HepG2 (cell line): Measurements from ENCODE around the gene SEMA4C. TPM values are rescaled to one million over a fixed set of nuclear protein-coding genes. Genes with fewer than 3 reads are reported as not detected.

Experiments used
- ATF7 ChIP-seq, 2 experiments: fragments of 450-650 bp in 1 of 2; sonication (generic) in 1 of 2; formaldehyde crosslinking in 1 of 2; IDR thresholded peaks; 2 replicates each; pipeline versions ENCODE4 v1.4.0 to v1.6.1; 2016 to 2020; ENCODE audit warnings: antibody characterized with exemption in 1 of 2, mild to moderate bottlenecking in 1 of 2, missing genetic modification reagents in 1 of 2
- FOXM1 ChIP-seq: sonication (generic); formaldehyde crosslinking; IDR thresholded peaks from 2 replicates; pipeline ENCODE4 v1.5.0; 2020; ENCODE audit warnings: missing genetic modification reagents
- GATAD1 ChIP-seq: IDR thresholded peaks from 2 replicates; pipeline ENCODE4 v1.6.1; 2016; ENCODE audit warnings: missing genetic modification reagents, missing compliant biosample characterization
- GTF2F1 ChIP-seq: fragments of 150-350 bp; IDR thresholded peaks from 2 replicates; pipeline ENCODE4 v1.6.1; 2014; ENCODE audit warnings: low read length
- HES4 ChIP-seq: sonication (generic); formaldehyde crosslinking; IDR thresholded peaks from 2 replicates; pipeline ENCODE4 v1.9.0; 2021; ENCODE audit warnings: mild to moderate bottlenecking, missing genetic modification reagents, borderline replicate concordance
- HIVEP1 ChIP-seq: sonication (generic); formaldehyde crosslinking; IDR thresholded peaks from 2 replicates; pipeline ENCODE4 v1.4.0; 2020; ENCODE audit warnings: mild to moderate bottlenecking, missing genetic modification reagents
- HNF4G ChIP-seq, 2 experiments: sonication (generic) in 1 of 2; formaldehyde crosslinking in 1 of 2; IDR thresholded peaks; 2 replicates each; pipeline versions ENCODE4 v1.4.0 to v1.6.1; 2011 to 2020; ENCODE audit warnings: borderline replicate concordance in 2 of 2, low read depth in 2 of 2, mild to moderate bottlenecking in 2 of 2, low read length in 1 of 2, missing genetic modification reagents in 1 of 2, moderate library complexity in 1 of 2
- JDP2 ChIP-seq: sonication (generic); formaldehyde crosslinking; IDR thresholded peaks from 2 replicates; pipeline ENCODE4 v1.8.1; 2022; ENCODE audit warnings: missing genetic modification reagents, borderline replicate concordance
- LCORL ChIP-seq, 2 experiments: fragments of 450-650 bp in 1 of 2; sonication (generic) in 1 of 2; formaldehyde crosslinking in 1 of 2; IDR thresholded peaks; 2 replicates each; pipeline versions ENCODE4 v1.5.0 to v1.6.1; 2017 to 2020; ENCODE audit warnings: antibody characterized with exemption in 1 of 2, missing genetic modification reagents in 1 of 2
- MAFG ChIP-seq: sonication (generic); formaldehyde crosslinking; IDR thresholded peaks from 2 replicates; pipeline ENCODE4 v1.5.1; 2020; ENCODE audit warnings: mild to moderate bottlenecking, missing genetic modification reagents
- MTF2 ChIP-seq: sonication (generic); formaldehyde crosslinking; IDR thresholded peaks from 2 replicates; pipeline ENCODE4 v1.5.0; 2020; ENCODE audit warnings: missing genetic modification reagents, borderline replicate concordance
- MXI1 ChIP-seq: IDR thresholded peaks from 3 replicates; pipeline ENCODE4 v1.6.1; 2012; ENCODE audit warnings: low read depth, low read length, inconsistent platforms, borderline replicate concordance
- NONO ChIP-seq, 2 experiments: fragments of 450-650 bp in 1 of 2; sonication (generic) in 1 of 2; formaldehyde crosslinking in 1 of 2; IDR thresholded peaks in 1 of 2; conservative IDR thresholded peaks in 1 of 2; 2 replicates each; pipeline versions ENCODE4 v1.6.1 to v1.8.0; 2017 to 2022; ENCODE audit warnings: mild to moderate bottlenecking in 1 of 2, missing genetic modification reagents in 1 of 2, moderate library complexity in 1 of 2
- POLR2A ChIP-seq, 2 experiments: IDR thresholded peaks; 2 replicates each; pipeline ENCODE4 v1.6.1; 2011; ENCODE audit warnings: low read depth in 2 of 2, low read length in 2 of 2, mild to moderate bottlenecking in 1 of 2, moderate library complexity in 1 of 2; ENCODE audit not compliant: insufficient read depth in 1 of 2
- RARA ChIP-seq: IDR thresholded peaks from 2 replicates; pipeline ENCODE4 v1.6.1; 2016; ENCODE audit warnings: missing genetic modification reagents, missing compliant biosample characterization
- RFX5 ChIP-seq: IDR thresholded peaks from 2 replicates; pipeline ENCODE4 v1.6.1; 2011; ENCODE audit warnings: low read depth, low read length, improper control_type of control experiment
- SMC3 ChIP-seq: IDR thresholded peaks from 2 replicates; pipeline ENCODE4 v1.6.1; 2011; ENCODE audit warnings: low read length, improper control_type of control experiment
- SNAI1 ChIP-seq: sonication (generic); formaldehyde crosslinking; IDR thresholded peaks from 2 replicates; pipeline ENCODE4 v1.5.0; 2020; ENCODE audit warnings: mild to moderate bottlenecking, missing genetic modification reagents, borderline replicate concordance
- STAG1 ChIP-seq: sonication (generic); formaldehyde crosslinking; IDR thresholded peaks from 2 replicates; pipeline ENCODE4 v1.4.0; 2020; ENCODE audit warnings: missing genetic modification reagents
- TBL1XR1 ChIP-seq: fragments of 150-350 bp; IDR thresholded peaks from 2 replicates; pipeline ENCODE4 v1.6.1; 2014; ENCODE audit warnings: borderline replicate concordance, low read length; ENCODE audit not compliant: partially characterized antibody
- TBX3 ChIP-seq: fragments of 450-650 bp; IDR thresholded peaks from 2 replicates; pipeline ENCODE4 v1.6.1; 2017; ENCODE audit warnings: antibody characterized with exemption, mild to moderate bottlenecking, inconsistent platforms, borderline replicate concordance
- TOPORS ChIP-seq: sonication (generic); formaldehyde crosslinking; IDR thresholded peaks from 2 replicates; pipeline ENCODE4 v1.8.0; 2023; ENCODE audit warnings: mild to moderate bottlenecking, missing genetic modification reagents
- ZC3H4 ChIP-seq: sonication (generic); formaldehyde crosslinking; IDR thresholded peaks from 2 replicates; pipeline ENCODE4 v1.4.0; 2020; ENCODE audit warnings: missing genetic modification reagents, borderline replicate concordance
- ZNF274 ChIP-seq: sonication (generic); formaldehyde crosslinking; IDR thresholded peaks from 2 replicates; pipeline ENCODE4 v1.5.1; 2020; ENCODE audit warnings: mild to moderate bottlenecking, missing genetic modification reagents
- ZNF432 ChIP-seq: sonication (generic); formaldehyde crosslinking; IDR thresholded peaks from 2 replicates; pipeline ENCODE4 v1.5.0; 2020; ENCODE audit warnings: missing genetic modification reagents, mild to moderate bottlenecking, borderline replicate concordance
- ZNF703 ChIP-seq: sonication (generic); formaldehyde crosslinking; IDR thresholded peaks from 2 replicates; pipeline ENCODE4 v1.5.1; 2020; ENCODE audit warnings: missing genetic modification reagents, mild to moderate bottlenecking, moderate library complexity, borderline replicate concordance
- ZNF782 ChIP-seq: sonication (generic); formaldehyde crosslinking; IDR thresholded peaks from 2 replicates; pipeline ENCODE4 v1.4.0; 2020; ENCODE audit warnings: missing genetic modification reagents, mild to moderate bottlenecking, borderline replicate concordance
- polyA plus RNA-seq, 8 experiments: library from polyadenylated mRNA; depleted of rRNA in 3 of 8; stranded (reverse) in 7 of 8; unstranded in 1 of 8; fragments of >200 nt; fragmentation: Illumina TruSeq in 4 of 8; extraction: Trizol in 4 of 8; gene quantifications; 2 replicates each; pipeline versions ENCODE4 v1.2.1 to v1.2.3, GENCODE V29; 2011 to 2016; ENCODE audit warnings: low read depth in 4 of 8, missing spikeins in 1 of 8, mixed read lengths in 1 of 8; ENCODE audit not compliant: insufficient read depth in 1 of 8
- total RNA-seq, 5 experiments: library from RNA; depleted of rRNA; stranded (reverse); fragments of >200 nt; fragmentation: Illumina TruSeq; extraction: Trizol; gene quantifications; 2 replicates each; pipeline ENCODE4 v1.2.3, GENCODE V29; 2016; ENCODE audit warnings: low read depth in 1 of 5
- TF ChIP-seq, protein P1 (sequence below): sonication (generic); formaldehyde crosslinking; IDR thresholded peaks from 2 replicates; pipeline ENCODE4 v1.9.0; 2022; ENCODE audit warnings: low read depth, missing genetic modification reagents
- TF ChIP-seq, protein P2 (sequence below): sonication (generic); formaldehyde crosslinking; IDR thresholded peaks from 2 replicates; pipeline ENCODE4 v1.8.1; 2023; ENCODE audit warnings: mild to moderate bottlenecking, missing genetic modification reagents, borderline replicate concordance

Gene SEMA4C
- total and polyA plus RNA-seq, 2 of the 13 experiments (the other 11 are each of a cell fraction or from before 2014, with no cell fraction given): 25.9 to 46.6 TPM

GRCh38 chr2:96867756-96868554 is 1.9 kb downstream of the SEMA4C start (continued):
- TF ChIP-seq, protein P1, sequence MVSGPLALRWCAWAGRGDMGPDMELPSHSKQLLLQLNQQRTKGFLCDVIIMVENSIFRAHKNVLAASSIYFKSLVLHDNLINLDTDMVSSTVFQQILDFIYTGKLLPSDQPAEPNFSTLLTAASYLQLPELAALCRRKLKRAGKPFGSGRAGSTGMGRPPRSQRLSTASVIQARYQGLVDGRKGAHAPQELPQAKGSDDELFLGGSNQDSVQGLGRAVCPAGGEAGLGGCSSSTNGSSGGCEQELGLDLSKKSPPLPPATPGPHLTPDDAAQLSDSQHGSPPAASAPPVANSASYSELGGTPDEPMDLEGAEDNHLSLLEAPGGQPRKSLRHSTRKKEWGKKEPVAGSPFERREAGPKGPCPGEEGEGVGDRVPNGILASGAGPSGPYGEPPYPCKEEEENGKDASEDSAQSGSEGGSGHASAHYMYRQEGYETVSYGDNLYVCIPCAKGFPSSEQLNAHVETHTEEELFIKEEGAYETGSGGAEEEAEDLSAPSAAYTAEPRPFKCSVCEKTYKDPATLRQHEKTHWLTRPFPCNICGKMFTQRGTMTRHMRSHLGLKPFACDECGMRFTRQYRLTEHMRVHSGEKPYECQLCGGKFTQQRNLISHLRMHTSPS: peak; percentile 1; the same call in 1 of the 2 replicates
- TF ChIP-seq MAFG (no peak), TOPORS (CRISPR knock-in tag) (0 out of 2 replicates have a peak, but pooled peaks have one; percentile 30), SMC3 (no peak), ZC3H4 (CRISPR knock-in tag) (no peak), RFX5 (no peak), TBX3 (no peak), STAG1 (CRISPR knock-in tag) (no peak), ZNF703 (CRISPR knock-in tag) (peak; percentile 38; the same call in 1 of the 2 replicates), ZNF432 (CRISPR knock-in tag) (no peak), NONO (IDR thresholded peaks at IDR 0.05) (no peak), NONO (CRISPR knock-in tag; conservative IDR thresholded peaks at IDR 0.05) (no peak; the same call in 1 of the 2 replicates), FOXM1 (CRISPR knock-in tag) (no peak), HNF4G (IDR thresholded peaks at IDR 0.05; ENCODE audit: borderline replicate concordance, low read depth, low read length) (no peak), HNF4G (CRISPR knock-in tag; IDR thresholded peaks at IDR 0.05; ENCODE audit: borderline replicate concordance, low read depth) (no peak), POLR2A (IDR thresholded peaks at IDR 0.05; ENCODE audit: insufficient read depth in 1 of 2, low read depth in 2 of 2, low read length in 2 of 2) (no peak), GATAD1 (CRISPR knock-in tag) (no peak), MTF2 (CRISPR knock-in tag) (no peak), ATF7 (IDR thresholded peaks at IDR 0.05) (no peak), ATF7 (CRISPR knock-in tag; IDR thresholded peaks at IDR 0.05) (no peak), ZNF274 (CRISPR knock-in tag) (no peak; the same call in 1 of the 2 replicates), HIVEP1 (no peak; the same call in 1 of the 2 replicates), GTF2F1 (no peak), SNAI1 (peak; percentile 94), RARA (CRISPR knock-in tag) (no peak), JDP2 (CRISPR knock-in tag) (no peak), MXI1 (no peak), HES4 (CRISPR knock-in tag) (no peak), TBL1XR1 (no peak), ZNF782 (no peak), LCORL (IDR thresholded peaks at IDR 0.05) (no peak), LCORL (CRISPR knock-in tag; IDR thresholded peaks at IDR 0.05) (no peak)
- TF ChIP-seq, protein P2, sequence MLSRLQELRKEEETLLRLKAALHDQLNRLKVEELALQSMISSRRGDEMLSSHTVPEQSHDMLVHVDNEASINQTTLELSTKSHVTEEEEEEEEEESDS: no peak
